Naive thymus-derived CD4-positive, alpha-beta T cell (primary cell): ENCODE results near the gene UVRAG. TPM values are rescaled to one million over a fixed set of nuclear protein-coding genes. Genes with fewer than 3 reads are reported as not detected.
A peak's percentile ranks its signal among the peaks of the same experiment; 100 is the strongest.

ENCODE experiments used
- ATAC-seq: fragments of 150-1000 bp; cut with Tn5 transposase; 2 replicates; pipeline ENCODE4 v1.10.0; 2021; ENCODE audit warnings: mild to moderate bottlenecking, moderate library complexity
- CTCF ChIA-PET: fragments of 350-600 bp; sonication (Branson Sonifier 250); formaldehyde crosslinking; loops from one replicate; lab custom pipeline; 2021; ENCODE audit warnings: antibody characterized with exemption; lab: Charles Lee
- POLR2A ChIA-PET: fragments of 350-600 bp; sonication (Branson Sonifier 250); formaldehyde crosslinking; loops from one replicate; lab custom pipeline; 2021; ENCODE audit warnings: antibody characterized with exemption, inconsistent platforms; lab: Charles Lee
- DNase-seq, 9 donors: peaks; one replicate each; pipeline versions ENCODE4 v3.0.0 to v3.0.0-alpha.2; 2020 to 2022; ENCODE audit warnings: mixed read lengths in 1 of 9
- H3K27ac ChIP-seq: one replicate; pipeline ENCODE4 v1.7.0; 2013; ENCODE audit warnings: mild to moderate bottlenecking, low read depth, low read length, moderate library complexity
- H3K27me3 ChIP-seq, 2 donors: one replicate each; pipeline ENCODE4 v1.7.0; 2013; ENCODE audit warnings: low read length in 2 of 2, mild to moderate bottlenecking in 2 of 2, moderate library complexity in 2 of 2; ENCODE audit not compliant: control insufficient read depth in 2 of 2, insufficient read depth in 2 of 2
- H3K36me3 ChIP-seq, 3 experiments: 1 replicate in 2 of 3; 2 replicates in 1 of 3; pipeline ENCODE4 v1.7.0; 2013; ENCODE audit warnings: low read length in 3 of 3, mild to moderate bottlenecking in 3 of 3, moderate library complexity in 1 of 3; ENCODE audit not compliant: insufficient read depth in 3 of 3, control insufficient read depth in 2 of 3
- H3K4me1 ChIP-seq, 2 donors: one replicate each; pipeline ENCODE4 v1.7.0; 2013; ENCODE audit warnings: low read length in 2 of 2, mild to moderate bottlenecking in 2 of 2, moderate library complexity in 1 of 2; ENCODE audit not compliant: control insufficient read depth in 2 of 2, insufficient read depth in 2 of 2
- H3K4me3 ChIP-seq: 2 replicates; pipeline ENCODE4 v1.7.0; 2013; ENCODE audit warnings: mild to moderate bottlenecking, low read length
- H3K9me3 ChIP-seq, 3 experiments: 1 replicate in 2 of 3; 2 replicates in 1 of 3; pipeline ENCODE4 v1.7.0; 2013; ENCODE audit warnings: low read length in 3 of 3; ENCODE audit not compliant: control insufficient read depth in 2 of 3
- H3K27ac Mint-ChIP-seq, 9 donors: one replicate each; pipeline ENCODE4 v1.8.0; 2020 to 2022; ENCODE audit warnings: mixed read lengths in 9 of 9, mild to moderate bottlenecking in 8 of 9, moderate library complexity in 5 of 9, inconsistent platforms in 2 of 9
- H3K27me3 Mint-ChIP-seq, 5 donors: one replicate each; pipeline ENCODE4 v1.8.0; 2021 to 2022; ENCODE audit warnings: mixed read lengths in 5 of 5, mild to moderate bottlenecking in 1 of 5
- H3K36me3 Mint-ChIP-seq, 5 donors: one replicate each; pipeline ENCODE4 v1.8.0; 2020 to 2022; ENCODE audit warnings: mixed read lengths in 5 of 5, mild to moderate bottlenecking in 3 of 5, inconsistent platforms in 1 of 5
- H3K4me1 Mint-ChIP-seq, 7 donors: one replicate each; pipeline ENCODE4 v1.8.0; 2020 to 2022; ENCODE audit warnings: mixed read lengths in 7 of 7, mild to moderate bottlenecking in 3 of 7, inconsistent platforms in 1 of 7
- H3K4me3 Mint-ChIP-seq, 10 donors: one replicate each; pipeline ENCODE4 v1.8.0; 2020 to 2022; ENCODE audit warnings: mild to moderate bottlenecking in 10 of 10, mixed read lengths in 10 of 10, moderate library complexity in 6 of 10, inconsistent platforms in 2 of 10
- H3K9me3 Mint-ChIP-seq, 11 donors: one replicate each; pipeline ENCODE4 v1.8.0; 2020 to 2022; ENCODE audit warnings: mixed read lengths in 11 of 11, mild to moderate bottlenecking in 4 of 11, inconsistent platforms in 1 of 11, moderate library complexity in 1 of 11
- intact Hi-C, 2 donors: fragments of 100-400 bp; cut with micrococcal nuclease; formaldehyde crosslinking; loops; one replicate each; pipeline ENCODE4 v1.15.1; 2023
- polyA plus RNA-seq, 2 donors: library from polyadenylated mRNA; unstranded; fragments of 300-500 nt; fragmentation: Illumina TruSeq; gene quantifications; one replicate each; pipeline ENCODE4 v1.2.3, GENCODE V29; 2021
- total RNA-seq, 6 experiments: library from RNA in 5 of 6; stranded (reverse) in 5 of 6; gene quantifications; 1 replicate in 5 of 6; 2 replicates in 1 of 6; pipeline ENCODE4 v1.2.3 and lab custom pipeline; 2021 to 2026

The UVRAG gene
- total RNA-seq: 10 to 100 TPM; 24.0 to 46.1 (median 25.4) TPM
- polyA plus RNA-seq: 10 to 100 TPM; 12.3 to 14.7 TPM
- 47.8 reads per million, percentile 70 among the genes with 10 or more reads in this experiment for total RNA-seq (lab: John Stamatoyannopoulos, UW)

DNA sequence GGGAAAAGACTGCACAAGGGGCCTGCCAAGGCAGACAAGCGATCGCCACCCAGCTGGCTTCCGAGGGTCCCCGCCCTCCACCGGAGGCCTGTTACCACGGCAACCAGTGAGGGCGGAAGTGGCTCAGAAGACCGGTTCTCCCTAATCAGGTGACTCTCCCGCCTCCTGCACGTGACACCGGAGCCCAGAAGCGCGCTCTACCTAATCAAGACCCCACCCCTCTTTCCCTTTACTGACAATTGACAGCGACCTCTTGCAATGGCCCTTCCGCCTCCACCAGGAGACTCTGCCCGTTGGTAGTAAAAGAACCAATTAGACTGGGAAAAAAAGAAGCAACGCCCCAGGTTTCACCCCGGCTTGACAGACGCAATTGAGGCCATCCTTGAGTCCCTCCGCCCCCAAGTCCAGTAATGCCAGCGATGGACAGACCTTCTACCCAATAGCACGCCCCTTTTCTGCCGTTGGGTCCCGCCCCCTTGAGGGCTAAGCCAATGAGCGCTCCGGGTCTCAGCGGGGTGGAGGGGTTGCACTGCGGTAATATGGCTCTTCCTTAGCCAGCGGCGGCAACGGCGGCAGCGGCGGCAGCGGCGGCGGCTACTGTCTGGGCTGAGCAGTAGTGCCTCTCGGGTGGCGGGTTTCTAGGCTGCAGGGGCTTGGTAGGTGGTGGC lies at the start of gene UVRAG:
Gene UVRAG (plus strand): TSS at position 534 of the 668 bp plus-strand sequence. CDS start 198 bp downstream, outside the sequence.
- intact Hi-C loops: loop anchor here (1.0 to 10.0 kb wide), 19 partner anchors 9 to 1822 kb away; partner anchors contain the start of genes DGAT2 (in 2 of the 2), GVQW3 (in 2 of the 2), RPS3 (in 2 of the 2) and THAP12 (in 2 of the 2)
- Mint-ChIP-seq H3K27me3 (peaks cover 0 to 4% (median 0%) of the 10 kb centered on the region in 5 donors), H3K36me3 (peaks cover 0 to 2% (median 0%) of the 10 kb centered on the region in 5 donors), H3K4me3 (peak within 1 kb of the TSS in 3 of 10 donors; percentile 93 to 99 (median 98)), H3K27ac (peak within 1 kb of the TSS in 7 of 9 donors; percentile 88 to 100 (median 96)), H3K4me1 (peaks cover 5 to 21% (median 20%) of the 10 kb centered on the region in 7 donors), H3K9me3 (peaks cover 0 to 8% (median 0%) of the 10 kb centered on the region in 11 donors)
- ATAC-seq (peak; percentile 94), DNase-seq (peak; percentile 96 to 99 (median 98))
- ChIA-PET CTCF (interaction anchor here (1.0 to 2.1 kb wide), 2 partner anchors 12 to 53 kb away, joined by 3 to 15 read pairs; no protein-coding TSS in a partner anchor), POLR2A (interaction anchor here (1.6 kb wide), 1 partner anchor 1322 kb away, joined by 9 read pairs; the partner anchor contains the start of gene LIPT2)
- Histone ChIP-seq H3K27ac (peak within 1 kb of the TSS; percentile 83), H3K36me3 (peaks cover 0 to 10% (median 0%) of the 10 kb centered on the region in 3 experiments), H3K27me3 (no peaks in the 10 kb centered on the region), H3K9me3 (no peaks in the 10 kb centered on the region), H3K4me3 (peak within 1 kb of the TSS; percentile 96), H3K4me1 (peaks cover 14 to 26% of the 10 kb centered on the region in 2 donors)

DNA sequence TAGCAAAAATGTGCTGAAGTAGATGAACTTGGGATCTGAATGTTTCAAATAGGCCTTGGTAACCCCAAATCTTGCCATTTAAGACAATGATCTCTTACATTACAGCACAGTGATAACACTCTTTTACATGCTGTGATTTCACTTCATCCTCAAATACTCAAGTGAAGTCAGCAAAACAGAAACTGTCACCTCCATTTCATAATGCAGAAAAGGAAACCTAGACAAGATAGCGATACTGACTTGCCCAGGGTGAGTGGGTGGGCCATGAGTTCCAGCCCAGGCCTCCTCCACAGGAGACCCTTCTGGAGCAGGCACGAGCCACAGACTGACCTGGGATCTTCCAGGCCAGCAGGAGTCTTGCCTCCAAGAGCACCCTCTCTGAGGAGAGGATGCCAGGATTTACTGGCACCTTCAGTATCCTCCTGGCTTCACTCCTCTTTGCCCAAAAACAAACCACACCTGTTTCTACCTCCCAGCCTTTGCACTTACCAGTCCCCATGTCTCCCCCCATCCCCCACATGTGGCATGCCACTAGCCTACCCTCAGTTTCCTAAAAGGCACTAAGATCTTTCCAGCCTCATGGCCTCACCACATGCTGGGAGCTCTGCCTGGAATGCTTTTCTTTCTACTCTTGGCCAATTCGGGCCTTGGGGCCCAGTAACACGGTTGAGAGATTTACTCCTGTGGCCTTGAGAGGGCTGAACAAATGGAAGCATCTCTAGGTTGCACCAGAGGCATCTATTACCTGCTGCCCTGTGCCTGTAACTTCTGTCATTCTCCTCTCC lies 48.4 kb upstream of the UVRAG start:
- Histone ChIP-seq H3K27ac (no peak overlapping the region), H3K4me1 (peaks cover 5 to 7% of the 10 kb centered on the region in 2 donors), H3K9me3 (no peaks in the 10 kb centered on the region), H3K36me3 (no peaks in the 10 kb centered on the region), H3K27me3 (peaks cover 0 to 4% of the 10 kb centered on the region in 2 donors), H3K4me3 (no peak overlapping the region)
- intact Hi-C loops: loop anchor here in 1 of 2 donors (5.0 to 10.0 kb wide), 2 partner anchors 36 to 798 kb away; no protein-coding TSS in a partner anchor
- CTCF ChIA-PET: no interaction called here
- H3K4me3 Mint-ChIP-seq: peak overlapping the region in 3 of 10 donors; percentile 32 to 66 (median 32)
- peak overlapping the region in 1 of 9 donors; percentile 7 for H3K27ac Mint-ChIP-seq
- no peaks in the 10 kb centered on the region for H3K36me3 Mint-ChIP-seq
- DNase-seq (no peak), ATAC-seq (no peak)
- H3K27me3 Mint-ChIP-seq: peaks cover 7 to 24% (median 14%) of the 10 kb centered on the region in 5 donors
- peaks cover 10 to 21% (median 16%) of the 10 kb centered on the region in 7 donors for H3K4me1 Mint-ChIP-seq
- H3K9me3 Mint-ChIP-seq: no peaks in the 10 kb centered on the region
- POLR2A ChIA-PET: no interaction called here

- H3K9me3 ChIP-seq: no peaks in the 10 kb centered on the region
- ATAC-seq (no peak), DNase-seq (no peak)
- H3K27me3 ChIP-seq: peaks cover 0 to 4% of the 10 kb centered on the region in 2 donors
- no peak overlapping the region for H3K4me3 ChIP-seq
- Mint-ChIP-seq H3K27me3 (peaks cover 7 to 24% (median 14%) of the 10 kb centered on the region in 5 donors), H3K4me3 (peak overlapping the region in 6 of 10 donors; percentile 15 to 80 (median 32)), H3K9me3 (no peaks in the 10 kb centered on the region), H3K4me1 (peaks cover 10 to 21% (median 16%) of the 10 kb centered on the region in 7 donors), H3K36me3 (no peaks in the 10 kb centered on the region), H3K27ac (peak overlapping the region in 3 of 9 donors; percentile 7 to 76 (median 58))
- no peak overlapping the region for H3K27ac ChIP-seq
- CTCF ChIA-PET: no interaction called here
- no peaks in the 10 kb centered on the region for H3K36me3 ChIP-seq
- POLR2A ChIA-PET: no interaction called here
- peaks cover 5 to 7% of the 10 kb centered on the region in 2 donors for H3K4me1 ChIP-seq
- intact Hi-C loops: loop anchor here in 1 of 2 donors (5.0 to 10.0 kb wide), 2 partner anchors 35 to 798 kb away; no protein-coding TSS in a partner anchor
Measured at GRCh38 chr11:75767228-75767572, 47.8 kb upstream of the UVRAG start.

- Mint-ChIP-seq H3K4me3 (peak overlapping the region in 7 of 10 donors; percentile 77 to 84 (median 83)), H3K9me3 (no peaks in the 10 kb centered on the region), H3K27ac (peak overlapping the region in 2 of 9 donors; percentile 45 to 58), H3K4me1 (peaks cover 13 to 21% (median 16%) of the 10 kb centered on the region in 7 donors), H3K27me3 (peaks cover 7 to 24% (median 14%) of the 10 kb centered on the region in 5 donors), H3K36me3 (no peaks in the 10 kb centered on the region)
- DNase-seq (no peak), ATAC-seq (no peak)
- CTCF ChIA-PET: no interaction called here
- no peaks in the 10 kb centered on the region for H3K9me3 ChIP-seq
- intact Hi-C loops: loop anchor here (1.0 to 10.0 kb wide), 7 partner anchors 35 to 797 kb away; partner anchors contain the start of gene UVRAG (in 1 of the 2)
- peaks cover 0 to 4% of the 10 kb centered on the region in 2 donors for H3K27me3 ChIP-seq
- H3K4me1 ChIP-seq: peaks cover 5 to 7% of the 10 kb centered on the region in 2 donors
- POLR2A ChIA-PET: no interaction called here
- no peak overlapping the region for H3K4me3 ChIP-seq
- H3K27ac ChIP-seq: no peak overlapping the region
- no peaks in the 10 kb centered on the region for H3K36me3 ChIP-seq
Measured at GRCh38 chr11:75767793-75768111, 47.3 kb upstream of the UVRAG start.

- peaks cover 0 to 4% of the 10 kb centered on the region in 2 donors for H3K27me3 ChIP-seq
- POLR2A ChIA-PET: no interaction called here
- CTCF ChIA-PET: no interaction called here
- H3K27me3 Mint-ChIP-seq: peaks cover 7 to 24% (median 14%) of the 10 kb centered on the region in 5 donors
- DNase-seq (peak; percentile 23 to 72 (median 59)), ATAC-seq (peak; percentile 83)
- intact Hi-C loops: loop anchor here (1.0 to 10.0 kb wide), 7 partner anchors 34 to 796 kb away; partner anchors contain the start of gene UVRAG (in 1 of the 2)
- H3K27ac Mint-ChIP-seq: peak within 1 kb of the TSS in 5 of 9 donors; percentile 8 to 83 (median 58)
- peak within 1 kb of the TSS; percentile 55 for H3K4me3 ChIP-seq
- no peaks in the 10 kb centered on the region for H3K9me3 ChIP-seq
- H3K4me3 Mint-ChIP-seq: peak within 1 kb of the TSS; percentile 74 to 84 (median 81)
- peaks cover 13 to 22% (median 16%) of the 10 kb centered on the region in 7 donors for H3K4me1 Mint-ChIP-seq
- peaks cover 5 to 7% of the 10 kb centered on the region in 2 donors for H3K4me1 ChIP-seq
- H3K36me3 ChIP-seq: no peaks in the 10 kb centered on the region
- H3K36me3 Mint-ChIP-seq: no peaks in the 10 kb centered on the region
- H3K27ac ChIP-seq: no peak within 1 kb of the TSS
- no peaks in the 10 kb centered on the region for H3K9me3 Mint-ChIP-seq
Measured at GRCh38 chr11:75768112-75768908, 46.7 kb upstream of the UVRAG start, which contains the start of gene DGAT2. Gene DGAT2, plus strand, starts transcription at chr11:75768778. Its CDS starts 214 bp downstream, at chr11:75768992.
